Endothelial cell of umbilical vein (primary cell): ENCODE data around the gene SPOPL. TPM values are rescaled to one million over a fixed set of nuclear protein-coding genes. Genes with fewer than 3 reads are reported as not detected.

Source experiments
- BruUV-seq: library from RNA; stranded (reverse); fragments of 400-500 nt; replicated peaks from 2 replicates; lab custom pipeline; 2021; lab: Mats Ljungman, UMichigan
- CTCF ChIA-PET: fragments of 300-600, 350-600 bp; sonication (Branson Sonifier 250); formaldehyde crosslinking; loops from one replicate; lab custom pipeline; 2021; ENCODE audit warnings: antibody characterized with exemption, inconsistent platforms; lab: Charles Lee
- POLR2A ChIA-PET: fragments of 300-600, 350-600 bp; sonication (Branson Sonifier 250); formaldehyde crosslinking; loops from one replicate; lab custom pipeline; 2021; ENCODE audit warnings: antibody characterized with exemption, inconsistent platforms; lab: Charles Lee
- DNase-seq: peaks from one replicate; pipeline ENCODE4 v3.0.0-alpha.2; 2011; ENCODE audit warnings: low read depth, low spot score
- FAIRE-seq: peaks from 2 replicates; lab custom pipeline; 2011; peaks lifted over from hg19 to GRCh38; lab: Jason Lieb, UNC
- H2AFZ ChIP-seq: 2 replicates; pipeline ENCODE4 v1.6.0; 2012; ENCODE audit warnings: low read depth, low read length, control low read depth, inconsistent platforms
- H3K27ac ChIP-seq: 2 replicates; pipeline ENCODE4 v1.5.1; 2011; ENCODE audit warnings: low read depth, mild to moderate bottlenecking, control low read depth, low read length, moderate library complexity; ENCODE audit not compliant: insufficient read depth
- H3K27me3 ChIP-seq, 2 experiments: 2 replicates each; pipeline versions ENCODE4 v1.6.0 to v1.6.1; 2011; ENCODE audit warnings: low read length in 2 of 2, mixed read lengths in 1 of 2; ENCODE audit not compliant: control insufficient read depth in 2 of 2, insufficient read depth in 2 of 2
- H3K36me3 ChIP-seq, 2 experiments: 2 replicates in 1 of 2; 3 replicates in 1 of 2; pipeline ENCODE4 v1.5.1; 2011; ENCODE audit warnings: low read length in 2 of 2, mild to moderate bottlenecking in 1 of 2, moderate library complexity in 1 of 2; ENCODE audit not compliant: control insufficient read depth in 2 of 2, insufficient read depth in 2 of 2; ENCODE audit errors: extremely low read depth in 1 of 2
- H3K4me1 ChIP-seq: 3 replicates; pipeline ENCODE4 v1.5.1; 2011; ENCODE audit warnings: mild to moderate bottlenecking, low read length; ENCODE audit not compliant: control insufficient read depth, insufficient read depth; ENCODE audit errors: extremely low read depth
- H3K4me2 ChIP-seq: 2 replicates; pipeline ENCODE4 v1.6.1; 2011; ENCODE audit warnings: low read length, control low read depth, mixed read lengths; ENCODE audit not compliant: insufficient read depth
- H3K4me3 ChIP-seq, 3 experiments: fragments of 200-600 bp in 1 of 3; sonication (generic), shearing (Covaris generic) in 1 of 3; replicated peaks in 1 of 3; 2 replicates each; pipeline ENCODE4 v1.5.1; 2011 to 2016; ENCODE audit warnings: control low read depth in 3 of 3, low read length in 3 of 3, mild to moderate bottlenecking in 2 of 3, inconsistent platforms in 1 of 3, low read depth in 1 of 3, moderate library complexity in 1 of 3; ENCODE audit not compliant: insufficient read depth in 1 of 3
- H3K79me2 ChIP-seq: 2 replicates; pipeline ENCODE4 v1.6.0; 2012; ENCODE audit warnings: low read length, inconsistent platforms; ENCODE audit not compliant: control insufficient read depth, insufficient read depth
- H3K9ac ChIP-seq: replicated peaks from 2 replicates; pipeline ENCODE3; 2011; ENCODE audit warnings: low read length, control low read depth; ENCODE audit not compliant: insufficient read depth; ENCODE audit errors: extremely low read depth
- H3K9me1 ChIP-seq: replicated peaks from 3 replicates; pipeline ENCODE4 v1.6.0; 2011; ENCODE audit warnings: mild to moderate bottlenecking, low read length; ENCODE audit not compliant: control insufficient read depth, insufficient read depth; ENCODE audit errors: extremely low read depth
- H3K9me3 ChIP-seq: replicated peaks from 2 replicates; pipeline ENCODE4 v1.5.1; 2012; ENCODE audit warnings: low read length, inconsistent platforms; ENCODE audit not compliant: control insufficient read depth, insufficient read depth
- H4K20me1 ChIP-seq: replicated peaks from 2 replicates; pipeline ENCODE3; 2011; ENCODE audit warnings: mild to moderate bottlenecking, low read length; ENCODE audit not compliant: control insufficient read depth, insufficient read depth; ENCODE audit errors: extremely low read depth
- CTCF ChIP-seq, 2 donors: IDR thresholded peaks; 1 replicate in 1 of 2; 2 replicates in 1 of 2; pipeline ENCODE4 v1.5.1; 2011; ENCODE audit warnings: low read length in 2 of 2, mild to moderate bottlenecking in 2 of 2, moderate library complexity in 2 of 2, control low read depth in 1 of 2, inconsistent platforms in 1 of 2, low read depth in 1 of 2; ENCODE audit not compliant: insufficient read depth in 1 of 2; ENCODE audit errors: extremely low read depth in 1 of 2
- EZH2 ChIP-seq: IDR thresholded peaks from 2 replicates; pipeline ENCODE4 v1.6.1; 2012; ENCODE audit warnings: borderline replicate concordance, low read depth, mild to moderate bottlenecking, moderate library complexity, low read length, inconsistent platforms; ENCODE audit not compliant: severe bottlenecking
- FOS ChIP-seq: IDR thresholded peaks from 2 replicates; pipeline ENCODE4 v1.6.1; 2011; ENCODE audit warnings: mild to moderate bottlenecking, low read length, moderate library complexity, borderline replicate concordance; ENCODE audit not compliant: insufficient read depth
- GATA2 ChIP-seq: IDR thresholded peaks from 2 replicates; pipeline ENCODE4 v1.7.0; 2011; ENCODE audit warnings: low read depth, mild to moderate bottlenecking, moderate library complexity, mixed read lengths, low read length; ENCODE audit not compliant: insufficient read length, insufficient read depth
- JUN ChIP-seq: IDR thresholded peaks from 2 replicates; pipeline ENCODE4 v1.6.1; 2011; ENCODE audit warnings: borderline replicate concordance, low read depth; ENCODE audit not compliant: insufficient read length, insufficient read depth
- MAX ChIP-seq: IDR thresholded peaks from 2 replicates; pipeline ENCODE4 v1.6.1; 2011; ENCODE audit not compliant: insufficient read depth, insufficient read length
- MYC ChIP-seq: IDR thresholded peaks from one replicate; pipeline ENCODE4 v1.6.1; 2011; ENCODE audit warnings: mild to moderate bottlenecking, low read depth, low read length
- POLR2A ChIP-seq: IDR thresholded peaks from 2 replicates; pipeline ENCODE4 v1.6.1; 2012; ENCODE audit warnings: low read depth, mild to moderate bottlenecking, control low read depth, low read length
- POLR2AphosphoS5 ChIP-seq: IDR thresholded peaks from 2 replicates; pipeline ENCODE4 v1.6.1; 2012; ENCODE audit warnings: low read depth, mild to moderate bottlenecking, control low read depth, low read length, moderate library complexity; ENCODE audit not compliant: insufficient read depth
- dilution Hi-C: fragments of 300-500 bp; cut with MboI; formaldehyde crosslinking; loops from one replicate; pipeline ENCODE4 v1.15.0; 2019; ENCODE audit warnings: low sequenced_read_pairs; ENCODE audit not compliant: extremely low pct_ligation_motif_present
- intact Hi-C: fragments of 100-400 bp; cut with micrococcal nuclease; formaldehyde crosslinking; loops from one replicate; pipeline ENCODE4 v1.10.0; 2022
- polyA plus RNA-seq, 4 experiments: library from polyadenylated mRNA; depleted of rRNA in 3 of 4; stranded (reverse) in 3 of 4; unstranded in 1 of 4; fragments of >200 nt; gene quantifications; 2 replicates each; pipeline versions ENCODE4 v1.2.1 to v1.2.3, GENCODE V29; 2011 to 2012; ENCODE audit warnings: missing spikeins in 1 of 4
- total RNA-seq: library from RNA; stranded (reverse); gene quantifications from 2 replicates; pipeline ENCODE4 v1.2.3, GENCODE V29; 2021

The SPOPL gene
- total and polyA plus RNA-seq, 2 donors (not counting 3 experiments of a cell fraction or from before 2014, with no cell fraction given): 3.1 to 17.4 TPM

DNA sequence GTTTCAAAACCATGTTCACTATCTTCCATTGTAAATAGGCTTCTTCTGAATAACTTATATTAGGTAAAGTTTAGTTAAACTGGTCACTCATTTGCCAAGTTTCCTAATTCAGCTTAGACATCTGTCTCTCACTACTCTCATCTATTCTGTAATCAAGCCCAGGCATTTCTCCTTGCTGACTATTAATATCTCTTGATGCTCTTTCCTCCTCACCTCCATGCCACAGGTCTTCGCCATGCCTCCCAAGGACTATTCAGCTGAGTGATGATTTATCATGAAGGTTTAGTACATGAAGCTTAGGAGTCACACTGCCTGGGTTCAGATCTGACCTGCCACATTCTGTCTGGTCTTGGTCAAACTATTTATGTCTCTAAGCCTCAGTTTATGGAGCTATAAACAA lies 115.5 kb downstream of the SPOPL start:
- BruUV-seq: no TSS peak
- dilution Hi-C loops (no loop called here), intact Hi-C loops (no loop called here)
- H3K4me2 ChIP-seq: no peak overlapping the region
- ChIA-PET CTCF (no interaction called here), POLR2A (no interaction called here)
- no peak for FAIRE-seq
- TF ChIP-seq MAX: no peak
- TF ChIP-seq FOS: no peak
- no peak for TF ChIP-seq EZH2
- no peak for TF ChIP-seq POLR2A
- TF ChIP-seq GATA2: no peak
- no peak for TF ChIP-seq POLR2AphosphoS5
- no peak for TF ChIP-seq MYC
- TF ChIP-seq CTCF (IDR thresholded peaks at IDR 0.05; ENCODE audit: extremely low read depth in 1 of 2, insufficient read depth in 1 of 2, low read depth in 1 of 2, low read length in 2 of 2): no peak
- no peak for TF ChIP-seq JUN
- no peaks in the 10 kb centered on the region for H3K27me3 ChIP-seq
- no peak overlapping the region for H3K9ac ChIP-seq
- no peaks in the 10 kb centered on the region for H3K36me3 ChIP-seq
- H3K9me3 ChIP-seq: no peaks in the 10 kb centered on the region
- DNase-seq: no peak
- no peaks in the 10 kb centered on the region for H4K20me1 ChIP-seq
- no peak overlapping the region for H3K27ac ChIP-seq
- H3K4me3 ChIP-seq: no peak overlapping the region
- H2AFZ ChIP-seq: no peak overlapping the region
- no peaks in the 10 kb centered on the region for H3K79me2 ChIP-seq
- no peaks in the 10 kb centered on the region for H3K4me1 ChIP-seq
- no peaks in the 10 kb centered on the region for H3K9me1 ChIP-seq
